ENCODE results near the gene MED13L. TPM values are rescaled to one million over a fixed set of nuclear protein-coding genes. Genes with fewer than 3 reads are reported as not detected.

Gene MED13L
- total and polyA plus RNA-seq, 3 donors from 2014 or later: 56.4 to 173 (median 133) TPM

DNA sequence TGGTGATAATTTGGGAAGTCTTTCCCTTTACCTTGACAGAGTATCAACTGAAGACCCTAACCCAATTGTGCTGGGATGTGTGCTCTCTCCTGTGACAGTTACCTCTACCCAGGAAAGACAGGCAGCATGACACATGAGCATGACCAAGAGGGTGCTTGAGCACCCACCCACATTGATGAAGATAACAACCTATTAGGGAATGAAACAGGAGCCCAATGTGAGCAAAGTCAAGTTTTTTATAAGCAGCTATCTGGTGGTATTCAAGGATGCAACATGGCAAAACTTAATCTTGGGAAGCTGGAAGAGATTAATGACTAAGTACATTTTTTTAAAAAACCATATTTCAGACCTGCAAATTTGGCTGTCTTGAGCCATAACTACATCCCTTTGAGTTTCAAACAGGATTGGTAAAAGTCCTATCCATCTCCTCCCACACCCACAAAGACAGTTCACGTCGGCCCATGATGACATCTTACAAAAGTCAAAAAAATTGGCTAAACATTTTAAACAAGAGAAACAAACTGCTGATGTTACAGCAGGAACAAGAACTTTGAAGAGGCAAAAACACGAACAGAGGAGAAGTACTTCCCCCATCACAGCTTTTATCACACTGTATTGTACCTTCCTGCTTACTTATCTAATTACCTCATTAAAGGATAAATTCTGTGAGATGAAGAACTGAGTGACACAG is 60.3 kb downstream of the MED13L start:
- Histone ChIP-seq H3K9me3 (no peaks in the 10 kb centered on the region), H3K4me1 (peaks cover 21% of the 10 kb centered on the region), H3K27ac (peak overlapping the region; percentile 61 to 74), H3K27me3 (no peaks in the 10 kb centered on the region), H3K36me3 (ENCODE audit: low read depth, missing control alignments) (no peaks in the 10 kb centered on the region), H3K4me3 (no peak overlapping the region)
- WGBS, 2 donors: 36 to 37% methylated on average over 3 of the region's 3 CpGs
- DNase-seq: no peak
- intact Hi-C loops (cut with DNase I; ENCODE audit: low total_unique reads): no loop called here
- no peak for TF ChIP-seq POLR2A (IDR thresholded peaks at IDR 0.05)
- TF ChIP-seq, protein P1, sequence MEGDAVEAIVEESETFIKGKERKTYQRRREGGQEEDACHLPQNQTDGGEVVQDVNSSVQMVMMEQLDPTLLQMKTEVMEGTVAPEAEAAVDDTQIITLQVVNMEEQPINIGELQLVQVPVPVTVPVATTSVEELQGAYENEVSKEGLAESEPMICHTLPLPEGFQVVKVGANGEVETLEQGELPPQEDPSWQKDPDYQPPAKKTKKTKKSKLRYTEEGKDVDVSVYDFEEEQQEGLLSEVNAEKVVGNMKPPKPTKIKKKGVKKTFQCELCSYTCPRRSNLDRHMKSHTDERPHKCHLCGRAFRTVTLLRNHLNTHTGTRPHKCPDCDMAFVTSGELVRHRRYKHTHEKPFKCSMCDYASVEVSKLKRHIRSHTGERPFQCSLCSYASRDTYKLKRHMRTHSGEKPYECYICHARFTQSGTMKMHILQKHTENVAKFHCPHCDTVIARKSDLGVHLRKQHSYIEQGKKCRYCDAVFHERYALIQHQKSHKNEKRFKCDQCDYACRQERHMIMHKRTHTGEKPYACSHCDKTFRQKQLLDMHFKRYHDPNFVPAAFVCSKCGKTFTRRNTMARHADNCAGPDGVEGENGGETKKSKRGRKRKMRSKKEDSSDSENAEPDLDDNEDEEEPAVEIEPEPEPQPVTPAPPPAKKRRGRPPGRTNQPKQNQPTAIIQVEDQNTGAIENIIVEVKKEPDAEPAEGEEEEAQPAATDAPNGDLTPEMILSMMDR (IDR thresholded peaks at IDR 0.05): no peak

DNA sequence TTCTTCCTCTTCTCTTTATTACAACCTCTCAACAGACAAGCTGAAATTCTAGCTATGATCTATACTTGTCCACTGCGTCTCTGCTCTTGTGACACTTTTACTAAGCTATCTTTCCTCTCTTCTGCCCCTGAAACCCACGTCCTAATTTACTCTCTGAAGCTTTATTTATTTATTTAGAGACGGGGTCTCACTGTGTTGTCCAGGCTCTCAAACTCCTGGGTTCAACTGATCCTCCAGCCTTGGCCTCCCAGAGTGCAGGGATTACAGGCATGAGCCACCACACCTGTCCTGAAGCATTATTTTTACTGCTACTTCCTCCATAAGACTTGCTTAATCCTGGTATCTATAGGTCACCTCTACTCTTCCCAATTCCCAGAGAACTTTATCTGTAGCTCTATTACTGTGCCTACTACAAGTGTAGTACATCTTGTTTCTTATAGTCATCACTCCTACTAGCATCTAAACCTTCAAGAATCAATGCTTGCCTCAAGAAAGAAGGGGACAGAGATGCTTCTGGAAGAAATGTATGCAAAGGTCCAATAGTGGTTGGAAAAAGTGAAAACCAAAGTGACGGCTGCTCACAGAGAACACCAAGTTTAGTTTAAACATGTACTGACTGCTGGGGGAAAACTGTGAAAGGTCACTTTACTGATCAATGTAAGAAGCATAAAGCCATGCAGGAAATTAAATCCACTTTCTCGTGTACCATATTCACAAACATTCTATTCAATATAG is 61.3 kb downstream of the MED13L start:
- Histone ChIP-seq H3K4me1 (peaks cover 21% of the 10 kb centered on the region), H3K27me3 (no peaks in the 10 kb centered on the region), H3K36me3 (ENCODE audit: low read depth, missing control alignments) (no peaks in the 10 kb centered on the region), H3K27ac (no peak overlapping the region), H3K9me3 (no peaks in the 10 kb centered on the region), H3K4me3 (no peak overlapping the region)
- 88 to 96% methylated on average over 5 of the region's 5 CpGs for WGBS, 2 donors
- intact Hi-C loops (cut with DNase I; ENCODE audit: low total_unique reads): no loop called here
- no peak for TF ChIP-seq POLR2A (IDR thresholded peaks at IDR 0.05)
- TF ChIP-seq, protein P1 (IDR thresholded peaks at IDR 0.05): no peak
- no peak for DNase-seq

DNA sequence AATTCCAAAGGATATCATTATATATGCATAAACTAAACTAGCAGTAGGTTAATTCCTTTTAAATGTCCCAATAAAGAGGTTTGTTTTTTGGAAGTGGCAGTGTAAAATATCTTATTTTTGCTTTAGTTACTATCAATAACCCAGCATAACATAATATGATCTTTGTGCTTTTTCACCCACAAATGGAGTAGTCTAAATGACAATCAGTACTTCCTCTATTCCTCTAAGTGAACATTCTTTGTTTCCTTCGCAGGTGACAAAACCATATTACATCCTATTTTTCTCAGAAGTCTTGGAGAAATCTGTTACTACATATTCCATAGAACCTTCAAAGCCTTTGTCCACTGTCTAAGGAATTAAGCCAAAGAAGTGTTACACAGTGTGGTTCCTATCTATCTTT is 62.5 kb downstream of the MED13L start:
- 77 to 85% methylated on average over 1 of the region's 1 CpG for WGBS, 2 donors
- no peaks in the 10 kb centered on the region for H3K9me3 ChIP-seq
- no peaks in the 10 kb centered on the region for H3K27me3 ChIP-seq
- no peaks in the 10 kb centered on the region for H3K36me3 ChIP-seq (ENCODE audit: low read depth, missing control alignments)
- DNase-seq: no peak
- TF ChIP-seq POLR2A (IDR thresholded peaks at IDR 0.05): no peak
- TF ChIP-seq, protein P1 (IDR thresholded peaks at IDR 0.05): no peak
- peaks cover 21% of the 10 kb centered on the region for H3K4me1 ChIP-seq
- H3K27ac ChIP-seq: no peak overlapping the region
- H3K4me3 ChIP-seq: no peak overlapping the region
- intact Hi-C loops (cut with DNase I; ENCODE audit: low total_unique reads): no loop called here

DNA sequence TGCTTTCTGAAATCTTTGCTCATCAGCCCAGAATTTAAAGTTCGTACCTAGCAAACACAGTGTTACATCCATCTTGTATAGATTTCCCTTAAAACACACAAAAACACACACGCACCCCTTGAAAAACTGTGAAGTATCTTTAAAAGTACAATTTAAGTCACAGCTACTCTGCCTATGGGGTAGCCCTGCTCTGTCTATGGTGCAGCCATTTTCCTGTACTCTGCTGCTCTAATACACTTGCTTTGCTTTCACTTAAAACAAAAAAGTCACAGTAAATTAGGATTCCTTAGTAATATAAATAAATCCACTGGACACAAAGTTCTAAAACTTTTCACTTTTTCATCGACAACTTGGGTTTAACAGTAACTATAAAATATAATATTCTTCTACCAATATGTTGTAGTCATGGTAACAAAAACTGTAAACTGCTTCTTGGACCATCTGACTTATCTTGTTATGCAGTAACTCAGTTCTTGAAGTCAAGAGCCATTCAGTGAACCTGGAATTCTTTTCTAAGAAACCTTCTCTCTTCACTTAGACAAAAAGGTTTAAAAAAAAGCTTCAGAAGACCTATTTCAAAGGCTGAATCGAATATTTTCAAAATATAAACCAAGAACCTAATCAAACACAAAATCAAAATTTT is 63.5 kb downstream of the MED13L start:
- Histone ChIP-seq H3K27ac (no peak overlapping the region), H3K36me3 (ENCODE audit: low read depth, missing control alignments) (no peaks in the 10 kb centered on the region), H3K27me3 (no peaks in the 10 kb centered on the region), H3K4me1 (peaks cover 21% of the 10 kb centered on the region), H3K9me3 (no peaks in the 10 kb centered on the region), H3K4me3 (no peak overlapping the region)
- 79 to 85% methylated on average over 4 of the region's 4 CpGs for WGBS, 2 donors
- TF ChIP-seq, protein P1 (IDR thresholded peaks at IDR 0.05): no peak
- TF ChIP-seq POLR2A (IDR thresholded peaks at IDR 0.05): no peak
- intact Hi-C loops (cut with DNase I; ENCODE audit: low total_unique reads): no loop called here
- no peak for DNase-seq

All from testis (tissue), 3 donors.